Colonic mucosa (tissue), 4 donors: Measurements from ENCODE around the gene ZBTB20. TPM values are rescaled to one million over a fixed set of nuclear protein-coding genes. Genes with fewer than 3 reads are reported as not detected.

ENCODE experiments used
- DNase-seq: peaks from one replicate; pipeline ENCODE4 v3.0.0-alpha.2; 2020
- H3K27ac ChIP-seq: fragments of 200-600 bp; one replicate; pipeline ENCODE4 v1.8.0; 2021
- H3K27me3 ChIP-seq: fragments of 200-600 bp; one replicate; pipeline ENCODE4 v1.8.0; 2021
- H3K36me3 ChIP-seq: fragments of 200-600 bp; one replicate; pipeline ENCODE4 v1.8.0; 2021
- H3K4me1 ChIP-seq: fragments of 200-600 bp; one replicate; pipeline ENCODE4 v1.8.0; 2021; ENCODE audit warnings: mild to moderate bottlenecking
- H3K4me3 ChIP-seq: fragments of 200-600 bp; one replicate; pipeline ENCODE4 v1.8.0; 2021
- H3K9ac ChIP-seq, 2 donors: one replicate each; pipeline ENCODE4 v1.7.0; 2013; ENCODE audit warnings: control low read depth in 2 of 2, low read depth in 2 of 2, low read length in 2 of 2
- H3K9me3 ChIP-seq: fragments of 200-600 bp; one replicate; pipeline ENCODE4 v1.8.0; 2021
- CTCF ChIP-seq: fragments of 200-600 bp; IDR thresholded peaks from one replicate; pipeline ENCODE4 v1.8.0; 2022; ENCODE audit warnings: antibody characterized with exemption, mild to moderate bottlenecking
- intact Hi-C: fragments of 100-400 bp; cut with DNase I; formaldehyde crosslinking; loops from one replicate; pipeline ENCODE4 v1.14.1; 2022
- total RNA-seq, 2 donors: library from RNA; stranded (reverse); fragmentation: NEBNext Ultra II Directional in 1 of 2; extraction: Animal tissue kit (Norgen Biotek cat#: 25700) in 1 of 2; gene quantifications; one replicate each; pipeline ENCODE4 v1.2.1, GENCODE V29; 2021
- donor health status: healthy.
- donor health status: DM: no; HTN: no; CAD: no.
- donor health status: DM: no; HTN: no; CAD: no.

Gene ZBTB20
- total RNA-seq, 2 donors from 2014 or later: 12.7 to 21.2 TPM

GRCh38 chr3:114893361-114893760, 253.7 kb downstream of the ZBTB20 start:
- TF ChIP-seq CTCF: no peak
- Histone ChIP-seq H3K4me1 (no peaks in the 10 kb centered on the region), H3K36me3 (no peaks in the 10 kb centered on the region), H3K9ac (no peak overlapping the region), H3K27me3 (no peaks in the 10 kb centered on the region), H3K27ac (no peak overlapping the region), H3K9me3 (no peaks in the 10 kb centered on the region), H3K4me3 (no peak overlapping the region)
- DNase-seq: no peak
- intact Hi-C loops: no loop called here

DNA sequence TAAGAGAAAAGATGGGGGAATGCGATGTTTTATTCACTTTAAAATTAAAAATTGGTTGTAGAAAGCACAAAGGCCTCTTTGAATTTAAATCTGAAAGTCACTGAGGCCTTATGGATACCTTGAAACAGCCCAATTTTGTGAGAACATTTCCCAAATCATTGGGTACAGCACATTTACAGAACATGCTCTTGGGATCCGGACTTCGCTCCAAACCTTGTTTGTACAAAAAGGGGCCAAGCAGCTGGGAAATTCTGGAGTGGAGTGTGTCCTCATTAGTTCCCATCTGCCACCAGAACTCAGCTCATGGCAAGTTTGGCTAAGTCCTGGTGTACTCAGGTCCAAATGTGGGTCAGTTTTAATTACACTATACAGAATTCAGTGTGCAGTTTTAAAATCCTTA, 254.2 kb downstream of the ZBTB20 start:
- Histone ChIP-seq H3K27ac (no peak overlapping the region), H3K4me1 (no peaks in the 10 kb centered on the region), H3K36me3 (no peaks in the 10 kb centered on the region), H3K27me3 (no peaks in the 10 kb centered on the region), H3K9ac (no peak overlapping the region), H3K9me3 (no peaks in the 10 kb centered on the region), H3K4me3 (no peak overlapping the region)
- no peak for TF ChIP-seq CTCF
- intact Hi-C loops: no loop called here
- no peak for DNase-seq

- H3K4me3 ChIP-seq: no peak overlapping the region
- H3K9ac ChIP-seq: no peak overlapping the region
- no peaks in the 10 kb centered on the region for H3K36me3 ChIP-seq
- no peak for DNase-seq
- no peak overlapping the region for H3K27ac ChIP-seq
- no peaks in the 10 kb centered on the region for H3K27me3 ChIP-seq
- no peaks in the 10 kb centered on the region for H3K4me1 ChIP-seq
- no peaks in the 10 kb centered on the region for H3K9me3 ChIP-seq
- intact Hi-C loops: no loop called here
- no peak for TF ChIP-seq CTCF
Observed at GRCh38 chr3:114892131-114892879, 254.8 kb downstream of the ZBTB20 start.

DNA sequence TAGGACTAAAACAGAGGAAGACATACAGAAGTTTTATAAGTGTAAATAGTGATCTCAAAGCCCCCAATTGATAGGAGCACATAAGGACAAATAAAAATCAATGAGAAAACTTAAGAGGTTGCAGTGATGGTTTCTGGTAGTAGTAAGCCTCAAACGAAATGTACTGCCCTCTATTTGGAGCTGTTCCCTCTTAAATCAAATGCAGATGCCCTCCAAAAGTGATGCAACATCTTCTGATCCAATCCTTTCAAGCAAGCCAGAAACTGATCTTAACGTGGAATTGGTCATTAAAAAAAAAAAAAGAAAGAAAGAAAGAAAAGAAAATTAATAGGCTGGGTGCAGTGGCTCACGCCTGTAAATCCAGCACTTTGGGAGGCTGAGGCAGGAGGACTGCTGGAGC, 259.3 kb downstream of the ZBTB20 start:
- H3K27ac ChIP-seq: no peak overlapping the region
- H3K4me3 ChIP-seq: no peak overlapping the region
- H3K9ac ChIP-seq: no peak overlapping the region
- DNase-seq: no peak
- H3K4me1 ChIP-seq: no peaks in the 10 kb centered on the region
- H3K36me3 ChIP-seq: no peaks in the 10 kb centered on the region
- H3K27me3 ChIP-seq: no peaks in the 10 kb centered on the region
- no peaks in the 10 kb centered on the region for H3K9me3 ChIP-seq
- intact Hi-C loops: no loop called here
- TF ChIP-seq CTCF: no peak

DNA sequence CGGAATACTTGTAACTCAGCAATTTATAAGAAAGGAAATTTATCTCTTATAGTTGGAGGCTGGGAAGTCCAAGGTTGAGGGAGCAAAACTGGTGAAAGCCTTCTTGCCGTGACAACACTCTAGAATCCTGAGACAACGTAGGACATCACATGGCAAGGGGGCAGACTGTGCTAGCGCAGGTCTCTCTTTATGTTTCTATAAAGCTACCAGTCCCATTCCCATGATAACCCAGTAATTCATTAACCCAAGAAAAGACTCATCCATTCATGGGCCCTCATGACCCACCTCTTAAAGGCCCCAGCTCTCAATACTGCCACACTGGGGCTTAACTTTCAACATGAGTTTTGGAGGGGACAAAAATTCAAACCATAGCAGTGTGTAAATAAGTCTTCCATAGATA, 260.2 kb downstream of the ZBTB20 start:
- Histone ChIP-seq H3K27ac (no peak overlapping the region), H3K27me3 (no peaks in the 10 kb centered on the region), H3K4me1 (no peaks in the 10 kb centered on the region), H3K9ac (no peak overlapping the region), H3K4me3 (no peak overlapping the region), H3K36me3 (no peaks in the 10 kb centered on the region), H3K9me3 (no peaks in the 10 kb centered on the region)
- TF ChIP-seq CTCF: no peak
- DNase-seq: no peak
- intact Hi-C loops: no loop called here
